ENCODE measurements around the gene ZNF234.
"Not testable (repeated sequence)": the region's sequence is repeated elsewhere in the genome, so short reads cannot be mapped to it uniquely, and the experiment has no call there.

ZNF234 gene

GRCh38 chr19:44141191-44142058 is at the start of gene ZNF234:
ZNF234 (plus strand) TSS chr19:44141554; CDS start chr19:44144633, 3,079 bp downstream.
- DNase-seq (ENCODE audit: low spot score): peak; percentile 82

GRCh38 chr19:44092108-44092507 is 49.2 kb upstream of the ZNF234 start:
- DNase-seq (ENCODE audit: low spot score): no peak

GRCh38 chr19:44093931-44094765 is 47.2 kb upstream of the ZNF234 start, which contains the start of gene ZNF224:
ZNF224 (plus strand) TSS chr19:44094361; CDS start chr19:44097874, 3,513 bp downstream.
- peak; percentile 95 for DNase-seq (ENCODE audit: low spot score)

GRCh38 chr19:44107751-44108150 is 33.6 kb upstream of the ZNF234 start:
- DNase-seq (ENCODE audit: low spot score): no peak

GRCh38 chr19:44109458-44109857 is 31.9 kb upstream of the ZNF234 start:
- DNase-seq (ENCODE audit: low spot score): no peak

DNA sequence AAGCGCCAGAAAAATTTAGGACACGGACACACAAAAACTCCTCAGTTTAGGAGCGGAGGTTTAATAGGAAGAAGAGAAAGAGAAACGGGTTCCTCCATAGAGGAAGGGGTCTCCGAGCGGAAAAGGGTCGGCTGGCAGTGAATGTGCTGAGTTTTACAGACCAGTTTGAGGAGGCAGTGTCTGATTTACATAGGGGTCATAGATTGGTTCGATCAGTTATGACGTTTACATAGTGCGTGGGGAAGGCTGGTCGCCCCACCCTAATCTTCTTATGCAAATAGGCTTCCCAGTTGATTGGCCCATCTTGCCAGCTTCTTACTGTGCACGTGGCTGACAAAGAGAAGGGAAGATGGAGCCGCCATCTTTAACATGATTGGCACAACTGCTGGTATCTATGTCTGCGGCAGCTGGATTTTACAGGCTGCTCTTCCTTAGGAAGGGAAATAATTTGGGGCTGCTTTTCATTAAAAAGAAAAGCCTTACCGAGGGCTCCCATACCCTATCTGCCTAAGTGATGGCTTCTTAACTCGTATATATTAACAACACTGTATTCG is 29.4 kb upstream of the ZNF234 start:
- DNase-seq (ENCODE audit: low spot score): peak; percentile 96

DNA sequence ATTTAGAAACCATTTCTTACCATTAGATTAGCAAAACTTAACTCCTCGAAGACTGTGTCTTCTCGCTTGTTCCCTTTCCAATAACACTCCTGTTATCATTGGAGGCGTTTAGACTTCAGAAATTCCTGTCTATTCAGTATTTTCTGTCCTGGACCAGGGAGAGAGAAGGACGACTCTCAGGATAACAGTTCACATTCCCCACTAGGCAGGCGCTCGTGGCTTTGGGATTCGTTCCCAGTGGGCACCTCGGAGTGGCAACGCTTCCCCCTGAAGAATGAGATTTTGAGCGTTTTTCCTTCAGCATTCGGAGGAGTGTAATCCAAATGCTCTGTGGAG is 28.6 kb upstream of the ZNF234 start:
- no peak for DNase-seq (ENCODE audit: low spot score)

GRCh38 chr19:44113138-44113783 is 28.1 kb upstream of the ZNF234 start, which contains the start of gene ZNF225:
ZNF225 (plus strand) TSS chr19:44113399; CDS start chr19:44115828, 2,429 bp downstream.
- DNase-seq (ENCODE audit: low spot score): peak; percentile 99

DNA sequence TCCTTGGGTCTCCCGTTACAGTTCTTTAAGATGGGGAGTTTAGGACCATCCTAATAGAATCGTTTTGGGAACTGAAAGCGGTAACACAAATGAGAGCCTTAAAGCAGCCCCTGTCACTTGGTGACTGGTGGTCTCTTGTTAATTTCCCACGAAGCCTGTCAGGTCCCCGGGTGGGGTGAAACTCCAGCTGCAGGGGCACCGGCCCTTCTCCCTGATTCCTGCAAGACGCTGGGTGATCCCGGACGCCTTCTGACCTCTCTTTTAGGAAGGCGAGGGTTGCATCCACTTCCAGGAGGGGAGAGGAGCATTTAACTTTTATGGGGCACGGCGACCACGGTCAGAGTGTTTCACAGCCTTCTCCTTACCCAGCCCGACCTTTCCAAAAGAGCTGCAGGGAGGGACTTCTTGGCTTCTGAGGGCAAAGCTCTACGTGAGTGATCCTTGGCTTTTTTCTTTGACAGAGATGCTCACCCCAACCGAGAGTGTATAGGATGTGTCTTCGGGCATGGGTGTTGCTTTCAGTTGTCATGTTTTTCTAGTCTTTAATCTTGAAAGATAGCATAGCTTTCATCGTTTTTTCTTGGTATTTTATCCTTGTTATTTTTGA is 27.5 kb upstream of the ZNF234 start:
- peak; percentile 39 for DNase-seq (ENCODE audit: low spot score)

DNA sequence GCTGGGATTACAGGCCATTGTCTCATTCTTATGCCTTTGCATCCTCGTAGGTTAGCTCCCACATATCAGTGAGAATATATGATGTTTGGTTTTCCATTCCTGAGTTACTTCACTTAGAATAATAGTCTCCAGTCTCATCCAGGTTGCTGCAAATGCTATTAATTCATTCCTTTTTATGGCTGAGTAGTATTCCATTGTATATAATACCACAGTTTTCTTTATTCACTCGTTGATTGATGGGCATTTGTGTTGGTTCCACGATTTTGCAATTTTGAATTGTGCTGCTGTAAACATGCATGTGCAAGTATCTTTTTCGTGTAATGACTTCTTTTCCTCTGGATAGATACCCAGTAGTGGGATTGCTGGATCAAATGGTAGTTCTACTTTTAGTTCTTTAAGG is 20.2 kb upstream of the ZNF234 start:
- not testable (repeated sequence) for DNase-seq (ENCODE audit: low spot score)

DNA sequence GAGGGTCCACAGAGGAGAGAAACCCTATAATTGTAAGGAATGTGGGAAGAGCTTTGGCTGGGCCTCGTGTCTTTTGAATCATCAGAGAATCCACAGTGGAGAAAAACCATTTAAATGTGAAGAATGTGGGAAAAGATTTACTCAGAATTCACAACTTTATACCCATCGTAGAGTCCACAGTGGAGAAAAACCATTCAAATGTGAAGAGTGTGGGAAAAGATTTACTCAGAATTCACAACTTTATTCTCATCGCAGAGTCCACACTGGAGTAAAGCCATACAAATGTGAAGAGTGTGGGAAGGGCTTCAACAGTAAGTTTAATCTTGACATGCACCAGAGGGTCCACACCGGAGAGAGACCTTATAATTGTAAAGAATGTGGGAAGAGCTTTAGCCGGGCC is 9.4 kb upstream of the ZNF234 start:
- DNase-seq (ENCODE audit: low spot score): no peak

DNA sequence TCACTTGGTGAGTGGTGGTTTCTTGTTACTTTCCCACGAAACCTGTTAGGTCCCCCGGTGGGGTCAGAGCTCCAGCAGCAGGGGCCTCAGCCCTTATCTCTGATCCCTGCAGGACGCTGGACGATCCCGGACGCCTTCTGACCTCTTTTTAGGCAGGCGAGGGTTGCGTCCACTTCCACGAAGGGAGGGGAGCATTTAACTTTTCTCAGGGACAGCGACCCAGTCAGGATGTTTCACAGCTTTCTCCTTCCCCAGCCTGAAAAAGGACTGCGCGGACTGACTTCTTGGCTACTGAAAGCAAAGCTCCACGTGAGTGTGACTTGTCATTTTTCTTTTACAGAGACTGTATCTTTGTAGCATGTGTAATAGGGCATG is 692 bp downstream of the ZNF234 start:
- DNase-seq (ENCODE audit: low spot score): peak; percentile 67

- no peak for DNase-seq (ENCODE audit: low spot score)
These were observed 8.4 kb downstream of the ZNF234 start for GRCh38 chr19:44149776-44150175.

DNA sequence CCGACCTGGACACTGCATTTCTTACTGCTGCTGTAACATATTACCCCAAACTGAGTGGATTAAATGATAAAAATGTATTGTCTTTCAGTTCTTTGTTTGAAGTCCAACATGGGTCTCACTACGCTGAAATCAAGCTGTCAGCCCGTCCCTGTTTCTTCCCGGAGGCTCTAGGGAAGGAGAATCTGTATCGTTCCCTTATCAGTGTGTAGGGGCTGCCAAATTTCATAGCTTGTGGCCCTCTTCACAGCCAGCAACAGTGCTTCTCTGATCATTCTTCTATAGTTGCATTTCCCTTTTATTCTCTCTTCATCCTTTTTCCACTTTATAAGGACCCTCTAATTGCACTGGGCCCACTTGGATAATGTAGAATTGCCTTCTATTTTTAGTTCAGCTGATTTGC is 10.1 kb downstream of the ZNF234 start:
- no peak for DNase-seq (ENCODE audit: low spot score)

- no peak for DNase-seq (ENCODE audit: low spot score)
These were observed 15.1 kb downstream of the ZNF234 start for GRCh38 chr19:44156475-44156874.

DNA sequence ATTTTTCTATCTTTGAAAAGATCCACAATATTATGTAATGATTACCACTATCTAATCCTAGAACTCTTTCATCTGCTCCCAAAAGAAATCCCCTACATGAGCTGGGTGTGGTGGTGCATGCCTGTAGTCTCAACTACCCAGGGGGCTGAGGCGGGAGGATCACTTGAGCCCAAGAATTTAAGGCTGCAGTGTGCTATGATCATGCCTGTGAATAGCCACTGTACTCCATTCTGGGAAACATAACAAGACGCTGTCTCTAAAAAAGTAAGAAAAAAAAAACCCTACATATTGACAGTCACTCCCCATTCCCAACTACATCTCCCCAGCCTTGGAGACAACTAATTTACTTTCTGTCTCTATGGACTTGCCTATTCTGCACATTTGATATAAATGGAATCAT is 22.4 kb downstream of the ZNF234 start:
- no peak for DNase-seq (ENCODE audit: low spot score)

- no peak for DNase-seq (ENCODE audit: low spot score)
These were observed 22.9 kb downstream of the ZNF234 start for GRCh38 chr19:44164327-44164672.

GRCh38 chr19:44164673-44165512 is 23.5 kb downstream of the ZNF234 start, which contains the start of gene ZNF226:
ZNF226 (plus strand) TSS chr19:44165100; CDS start chr19:44170081, 4,981 bp downstream.
- peak; percentile 100 for DNase-seq (ENCODE audit: low spot score)

GRCh38 chr19:44170660-44171059 is 29.3 kb downstream of the ZNF234 start:
- DNase-seq (ENCODE audit: low spot score): not testable (repeated sequence)

DNA sequence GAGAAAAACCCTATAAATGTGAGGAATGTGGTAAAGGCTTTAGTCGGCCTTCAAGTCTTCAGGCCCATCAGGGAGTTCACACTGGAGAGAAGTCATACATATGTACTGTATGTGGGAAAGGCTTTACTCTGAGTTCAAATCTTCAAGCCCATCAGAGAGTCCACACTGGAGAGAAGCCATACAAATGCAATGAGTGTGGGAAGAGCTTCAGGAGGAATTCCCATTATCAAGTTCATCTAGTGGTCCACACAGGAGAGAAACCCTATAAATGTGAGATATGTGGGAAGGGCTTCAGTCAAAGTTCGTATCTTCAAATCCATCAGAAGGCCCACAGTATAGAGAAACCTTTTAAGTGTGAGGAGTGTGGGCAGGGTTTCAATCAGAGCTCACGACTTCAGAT is 35.2 kb downstream of the ZNF234 start:
- no peak for DNase-seq (ENCODE audit: low spot score)

DNA sequence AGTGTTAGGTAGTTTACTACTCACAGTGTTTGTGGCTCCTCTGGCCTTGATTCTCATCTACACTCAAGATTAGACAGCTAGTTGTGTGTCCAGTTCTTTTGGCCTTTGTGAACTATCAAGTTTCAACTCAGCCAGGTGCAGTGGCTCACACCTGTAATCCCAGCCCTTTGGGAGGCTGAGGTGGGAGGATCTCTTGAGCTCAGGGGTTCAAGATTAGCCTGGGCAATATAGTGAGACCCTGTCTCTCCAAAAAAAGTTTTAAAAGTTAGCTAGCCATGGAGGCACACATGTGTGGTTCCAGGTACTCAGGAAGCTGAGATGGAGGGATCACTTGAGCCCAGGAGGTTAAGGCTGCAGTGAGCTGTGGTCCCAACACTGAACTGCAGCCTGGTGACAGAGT is 39.6 kb downstream of the ZNF234 start:
- DNase-seq (ENCODE audit: low spot score): no peak

All from RKO (cell line).